Epithelial cell of proximal tubule (primary cell): ENCODE results near the gene ROR1. TPM values are rescaled to one million over a fixed set of nuclear protein-coding genes. Genes with fewer than 3 reads are reported as not detected.

ENCODE experiments used
- DNase-seq: peaks from one replicate; pipeline ENCODE4 v3.0.0-alpha.2; 2011; ENCODE audit warnings: low read depth
- H3K4me3 ChIP-seq: 2 replicates; pipeline ENCODE4 v1.5.1; 2011; ENCODE audit warnings: low read depth, mild to moderate bottlenecking, low read length
- total RNA-seq: library from RNA; depleted of rRNA; stranded (reverse); fragments of >200 nt; gene quantifications from 2 replicates; pipeline ENCODE4 v1.2.3, GENCODE V29; 2015
- TF ChIP-seq, protein P1 (sequence below): conservative IDR thresholded peaks from 2 replicates; pipeline ENCODE4 v1.5.1; 2012; ENCODE audit warnings: low read depth, mild to moderate bottlenecking, low read length

Gene ROR1
- total RNA-seq, 1 donor from 2014 or later: 5.9 TPM

DNA sequence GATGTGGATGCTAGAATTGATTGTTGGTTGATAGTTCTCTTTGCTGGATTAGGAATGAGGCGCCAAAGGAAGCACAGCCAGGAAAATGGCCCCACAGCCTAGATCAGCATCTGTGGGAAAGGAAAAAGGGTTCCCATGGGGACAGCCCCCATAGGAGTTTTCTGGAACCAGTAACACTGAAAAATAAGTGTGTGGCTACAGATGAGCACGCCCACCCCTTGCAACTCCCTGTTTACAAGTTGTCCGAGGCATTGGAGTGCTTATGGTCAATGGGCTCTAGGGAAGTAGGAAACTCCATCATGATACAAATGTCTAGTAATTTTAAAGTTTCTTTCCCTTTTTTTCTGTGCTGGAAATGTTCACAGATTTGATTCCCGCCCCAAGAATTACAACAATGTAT, 405.8 kb downstream of the ROR1 start:
- TF ChIP-seq, protein P1, sequence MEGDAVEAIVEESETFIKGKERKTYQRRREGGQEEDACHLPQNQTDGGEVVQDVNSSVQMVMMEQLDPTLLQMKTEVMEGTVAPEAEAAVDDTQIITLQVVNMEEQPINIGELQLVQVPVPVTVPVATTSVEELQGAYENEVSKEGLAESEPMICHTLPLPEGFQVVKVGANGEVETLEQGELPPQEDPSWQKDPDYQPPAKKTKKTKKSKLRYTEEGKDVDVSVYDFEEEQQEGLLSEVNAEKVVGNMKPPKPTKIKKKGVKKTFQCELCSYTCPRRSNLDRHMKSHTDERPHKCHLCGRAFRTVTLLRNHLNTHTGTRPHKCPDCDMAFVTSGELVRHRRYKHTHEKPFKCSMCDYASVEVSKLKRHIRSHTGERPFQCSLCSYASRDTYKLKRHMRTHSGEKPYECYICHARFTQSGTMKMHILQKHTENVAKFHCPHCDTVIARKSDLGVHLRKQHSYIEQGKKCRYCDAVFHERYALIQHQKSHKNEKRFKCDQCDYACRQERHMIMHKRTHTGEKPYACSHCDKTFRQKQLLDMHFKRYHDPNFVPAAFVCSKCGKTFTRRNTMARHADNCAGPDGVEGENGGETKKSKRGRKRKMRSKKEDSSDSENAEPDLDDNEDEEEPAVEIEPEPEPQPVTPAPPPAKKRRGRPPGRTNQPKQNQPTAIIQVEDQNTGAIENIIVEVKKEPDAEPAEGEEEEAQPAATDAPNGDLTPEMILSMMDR: no peak
- DNase-seq: no peak
- no peak overlapping the region for H3K4me3 ChIP-seq

- no peak overlapping the region for H3K4me3 ChIP-seq
- DNase-seq: no peak
- TF ChIP-seq, protein P1: no peak
Observed at GRCh38 chr1:64182207-64182606, 408.4 kb downstream of the ROR1 start.

- TF ChIP-seq, protein P1: no peak
- DNase-seq: no peak
- H3K4me3 ChIP-seq: no peak overlapping the region
Observed at GRCh38 chr1:64183395-64184002, 409.7 kb downstream of the ROR1 start.

GRCh38 chr1:64184003-64184440, 410.2 kb downstream of the ROR1 start:
- no peak for DNase-seq
- TF ChIP-seq, protein P1: no peak
- no peak overlapping the region for H3K4me3 ChIP-seq

GRCh38 chr1:64186138-64186897, 412.5 kb downstream of the ROR1 start:
- DNase-seq: peak; percentile 76
- H3K4me3 ChIP-seq: no peak overlapping the region
- TF ChIP-seq, protein P1: no peak

DNA sequence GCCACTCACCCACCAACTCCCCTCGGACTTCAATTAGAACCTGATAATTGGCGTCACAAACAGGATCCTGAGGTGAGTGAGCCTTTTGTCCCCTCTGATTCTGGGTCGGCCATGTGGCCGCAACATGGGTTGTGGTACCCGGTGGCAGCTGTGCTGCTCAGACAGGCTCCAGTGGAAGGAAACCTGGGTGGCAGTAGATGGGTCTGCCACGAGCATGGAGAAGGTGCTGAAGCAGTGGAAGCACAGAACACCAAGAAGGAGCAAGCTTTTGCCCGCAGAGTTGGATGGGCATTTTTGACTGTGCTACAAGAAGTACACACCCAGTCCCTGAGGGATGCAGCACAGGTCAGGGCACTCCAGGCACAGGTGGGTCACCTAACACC, 413.1 kb downstream of the ROR1 start:
- no peak for DNase-seq
- TF ChIP-seq, protein P1: no peak
- no peak overlapping the region for H3K4me3 ChIP-seq
